HG02763 (cell line): ENCODE data around the gene ROR2.

Experiments used
- ATAC-seq: cut with Tn5 transposase; IDR thresholded peaks from one replicate; pipeline ENCODE4 v1.9.1; 2021; ENCODE audit warnings: mild to moderate bottlenecking, moderate library complexity; ENCODE audit not compliant: unreplicated experiment

The ROR2 gene

DNA sequence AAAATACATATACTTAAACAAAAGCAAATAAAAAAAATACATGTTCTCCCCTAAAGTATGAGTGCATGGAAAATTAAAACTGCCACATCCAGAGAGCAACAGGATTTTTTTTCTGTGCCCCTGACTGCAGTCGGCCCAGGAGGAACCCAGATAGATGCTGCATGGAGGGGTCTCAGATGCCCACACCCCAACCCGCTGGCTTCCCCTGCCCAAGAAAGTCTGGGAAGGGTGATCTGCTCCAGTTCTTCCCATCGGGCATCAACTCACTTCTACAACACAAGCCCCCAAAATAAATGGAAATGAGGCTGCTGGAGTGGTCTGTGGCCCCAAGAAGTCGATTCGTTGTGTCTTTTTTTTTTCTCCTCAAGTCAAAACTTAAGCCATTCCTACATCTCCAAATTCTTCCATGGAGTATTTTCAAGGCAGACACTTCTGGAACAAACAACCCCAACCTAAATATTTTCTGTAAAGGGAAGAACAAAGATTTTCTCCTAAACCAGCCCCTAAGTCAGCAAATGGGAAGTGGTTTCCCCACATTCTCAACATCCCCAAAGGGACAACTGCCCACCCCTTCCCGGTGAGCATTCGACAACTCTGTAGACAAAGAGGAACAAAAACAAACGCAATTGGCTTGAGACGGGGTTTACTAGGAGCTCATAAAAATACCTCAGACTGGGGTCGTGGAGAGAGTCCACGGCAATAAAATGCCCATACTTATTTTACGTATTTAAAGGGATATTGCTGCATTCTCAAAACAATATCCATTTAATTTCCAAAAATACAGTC, 46.7 kb downstream of the ROR2 start:
- no peak for ATAC-seq

DNA sequence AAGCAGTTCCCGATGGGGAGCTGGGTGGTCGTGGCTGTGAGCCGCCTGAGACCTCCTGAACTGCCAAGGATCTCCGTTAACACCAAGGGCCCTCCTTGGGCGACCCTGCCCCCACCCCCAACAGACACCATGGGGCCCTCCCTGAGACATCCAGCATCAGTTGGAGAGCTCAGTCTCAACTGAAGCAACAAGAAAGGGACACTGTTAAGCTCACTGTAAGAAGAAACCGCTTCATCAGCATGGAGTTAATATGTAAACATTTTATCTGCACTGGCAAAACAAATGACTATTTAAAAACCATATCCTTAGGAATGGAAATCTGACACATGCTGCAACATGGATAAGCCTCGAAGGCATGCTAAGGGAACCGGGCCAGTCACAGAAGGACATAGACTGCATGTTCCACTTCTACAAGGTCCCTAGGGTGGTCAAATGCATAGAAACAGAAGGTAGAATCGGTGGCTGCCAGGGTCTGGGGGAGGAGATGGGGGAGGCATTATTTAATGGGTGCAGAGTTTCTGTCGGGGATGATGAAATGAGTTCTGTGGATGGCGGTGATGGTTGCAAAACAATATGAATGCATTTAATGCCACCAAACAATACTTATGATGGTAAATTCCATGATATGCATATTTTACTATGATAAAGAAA, 47.4 kb downstream of the ROR2 start:
- ATAC-seq = no peak

DNA sequence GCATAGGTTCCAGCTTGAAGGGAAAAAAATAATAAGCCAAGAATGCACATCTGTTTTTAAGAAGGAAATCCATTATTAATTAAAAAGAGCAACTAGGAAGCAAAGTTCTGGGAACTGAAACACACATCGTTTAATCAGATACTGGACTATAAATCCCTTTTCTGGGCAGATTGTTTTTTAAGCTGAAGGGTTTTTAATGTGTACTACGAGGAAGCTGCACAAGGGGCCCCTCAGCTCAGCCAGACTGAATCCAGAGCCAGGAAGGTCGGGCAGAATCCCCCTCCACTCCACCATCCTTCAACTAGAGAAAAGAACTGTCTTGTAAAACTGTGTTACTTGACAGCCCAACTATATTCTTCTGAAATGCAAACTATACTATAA, 49.2 kb downstream of the ROR2 start:
- no peak for ATAC-seq

DNA sequence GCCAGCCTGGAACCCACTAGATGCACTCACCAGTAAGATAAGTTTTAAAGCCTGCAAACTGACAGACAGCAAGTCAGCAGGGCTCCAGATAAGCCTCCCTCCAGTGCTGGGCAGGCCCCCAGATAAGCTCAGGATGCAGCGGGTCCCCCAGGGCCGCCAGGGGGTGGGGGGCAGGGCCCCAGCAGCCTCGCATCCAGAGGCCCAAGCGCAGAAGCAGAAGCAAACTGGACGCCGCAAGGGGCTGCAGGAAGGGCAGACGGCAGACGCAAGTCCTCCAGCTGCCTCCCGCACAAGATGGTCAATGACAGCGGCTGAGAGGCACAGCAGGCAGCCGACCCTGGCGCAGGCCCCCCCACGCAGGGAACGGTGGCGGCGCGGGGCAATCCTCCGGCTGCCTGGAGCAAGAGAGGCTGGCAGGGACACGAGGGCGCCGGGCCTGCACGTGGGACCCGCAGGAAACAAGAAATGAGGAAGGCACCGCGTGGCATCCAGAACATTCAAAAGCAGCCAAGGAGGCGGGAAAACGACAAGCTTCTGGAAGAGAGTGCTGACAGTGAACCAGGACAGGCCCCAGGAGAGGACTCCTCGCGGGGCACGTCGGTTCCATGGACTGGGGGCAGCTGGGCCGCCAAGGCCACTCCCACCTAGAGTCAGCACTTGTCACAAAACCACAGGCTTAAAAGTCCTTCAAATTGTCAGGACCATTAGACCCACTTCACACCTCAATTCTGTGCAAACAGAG, 49.8 kb downstream of the ROR2 start:
- no peak for ATAC-seq

DNA sequence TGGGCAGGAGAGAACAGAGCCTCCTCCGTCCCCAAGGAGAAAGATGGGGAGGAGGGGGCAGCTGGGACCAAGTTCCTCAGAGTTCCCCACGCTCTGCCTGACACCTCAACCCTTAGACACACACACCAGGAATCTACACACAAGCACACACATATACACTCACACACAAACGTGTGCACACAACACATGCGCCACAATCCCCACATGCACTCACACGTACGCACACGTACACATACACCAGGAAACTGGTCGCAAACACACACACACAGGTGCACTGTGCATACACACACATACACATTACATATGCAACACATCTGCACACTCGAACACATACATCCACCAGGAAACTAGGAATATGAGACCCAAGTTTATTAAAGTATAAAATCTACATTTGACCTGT, 50.4 kb downstream of the ROR2 start:
- ATAC-seq = no peak

DNA sequence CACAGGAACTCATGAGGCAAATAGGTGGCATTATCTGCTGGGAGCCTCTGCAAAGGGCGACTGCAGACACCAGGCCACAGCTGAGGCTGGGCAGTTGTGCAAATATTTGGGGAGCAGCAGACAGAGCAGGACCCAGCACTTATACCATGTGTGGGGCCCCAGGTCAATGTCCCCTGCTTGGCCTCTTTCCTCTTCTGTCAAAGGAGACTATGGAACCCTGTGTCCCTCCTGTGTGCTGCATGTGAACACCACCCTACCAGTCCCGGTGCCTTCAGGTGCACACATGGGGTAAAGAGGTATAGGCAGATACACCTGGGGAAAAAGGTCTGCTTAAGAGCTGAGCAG, 50.8 kb downstream of the ROR2 start:
- no peak for ATAC-seq

DNA sequence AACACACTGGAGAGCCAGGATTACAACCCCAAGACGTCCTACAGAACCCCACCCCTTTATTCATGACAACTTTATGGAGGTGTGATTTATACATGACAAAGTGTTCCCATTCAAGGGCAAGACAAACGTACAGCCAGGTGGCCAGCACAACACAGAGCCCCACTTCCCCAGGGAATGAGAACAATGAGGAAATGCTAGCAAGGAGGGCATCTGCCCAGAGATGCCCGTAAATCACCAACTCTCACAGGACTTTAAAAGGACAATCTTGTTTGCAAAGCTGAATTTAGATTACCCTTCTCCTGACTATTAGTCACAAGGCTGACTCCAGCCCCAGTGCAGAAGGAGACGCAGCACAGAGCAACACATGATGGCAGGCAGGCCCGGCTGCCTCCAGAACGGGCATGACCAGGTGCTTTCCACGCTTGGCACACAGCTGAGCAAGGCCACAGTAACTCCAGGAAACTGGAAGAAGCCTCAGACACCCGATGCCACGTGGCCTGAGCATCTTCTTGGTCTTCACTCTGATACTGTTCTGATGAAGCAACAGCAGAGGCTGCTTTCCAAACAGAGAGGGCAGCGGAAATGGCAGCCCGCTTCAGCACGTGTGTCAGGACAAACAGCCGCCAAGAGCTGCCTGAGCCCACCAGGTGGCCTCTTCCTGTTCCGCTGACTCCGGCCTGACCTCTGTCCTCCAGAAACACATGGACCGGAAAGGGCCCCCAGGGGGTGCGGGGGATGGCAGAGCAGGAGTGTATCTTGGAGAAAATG, 51.4 kb downstream of the ROR2 start:
- ATAC-seq = no peak

DNA sequence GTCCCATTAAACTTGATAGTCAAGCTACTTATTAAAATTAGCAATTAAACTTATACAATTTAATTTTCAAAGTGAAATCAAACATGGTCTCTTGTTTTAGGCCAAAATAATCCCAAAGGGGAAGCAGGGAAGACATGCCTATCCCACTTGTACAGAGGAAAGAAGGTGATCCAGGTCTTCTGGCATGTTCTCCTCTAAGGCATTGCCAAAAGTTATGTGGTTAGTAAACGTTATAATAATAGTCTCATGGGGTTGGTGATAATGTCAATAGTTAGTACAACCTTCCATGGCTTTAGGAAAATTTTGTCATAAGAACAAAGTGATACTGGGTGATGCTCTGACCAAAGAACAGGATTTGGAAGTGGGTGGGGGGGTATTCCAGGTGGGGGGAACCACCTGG, 52.8 kb downstream of the ROR2 start:
- ATAC-seq = no peak

DNA sequence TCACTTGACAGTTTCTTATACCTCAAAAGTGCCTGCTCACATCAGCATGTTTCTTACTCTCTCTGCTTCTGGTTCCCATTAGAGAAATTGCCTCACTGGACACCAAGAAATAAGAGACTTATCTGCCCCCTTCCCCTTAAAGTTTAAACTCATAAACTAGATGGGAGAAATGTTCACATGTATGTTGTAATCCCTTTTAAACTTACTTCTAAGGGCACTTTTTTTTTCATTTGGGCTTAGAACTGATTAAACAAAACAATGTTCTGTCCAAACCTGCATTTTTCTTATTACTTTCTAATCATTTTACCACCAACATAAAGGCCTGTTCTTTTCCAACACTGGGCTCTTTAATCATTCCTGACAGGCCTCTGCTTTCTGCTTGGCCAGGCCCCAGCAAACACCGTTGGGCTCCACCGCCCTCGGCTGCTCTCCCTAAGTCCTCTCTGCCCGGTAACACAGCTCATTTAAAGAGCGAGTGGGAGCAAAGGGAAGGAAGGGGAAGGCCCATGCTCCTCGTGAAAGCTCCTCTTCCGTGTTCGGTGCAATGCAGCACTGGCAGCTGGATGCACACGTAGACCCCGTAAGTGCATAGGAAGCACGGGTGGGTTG, 53.4 kb downstream of the ROR2 start:
- ATAC-seq = no peak

DNA sequence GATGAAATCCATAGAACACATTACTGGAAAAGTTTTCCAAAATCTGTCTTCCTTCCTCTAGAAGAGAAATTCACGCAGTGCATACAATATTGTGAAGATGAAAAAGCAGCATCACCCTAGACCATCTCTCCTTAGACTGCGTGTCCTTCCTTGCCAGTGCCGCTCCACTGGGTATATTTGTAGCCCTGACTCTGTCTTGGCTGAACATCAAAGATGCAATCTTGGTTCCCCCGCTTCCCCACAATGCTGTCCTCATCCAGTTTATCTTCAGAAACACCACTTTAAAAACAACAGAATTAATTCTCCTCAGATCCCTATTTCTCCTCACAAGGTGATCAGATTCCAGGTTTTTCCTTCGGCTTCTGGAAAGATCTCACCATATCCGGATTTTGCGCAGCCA, 53.9 kb downstream of the ROR2 start:
- no peak for ATAC-seq

DNA sequence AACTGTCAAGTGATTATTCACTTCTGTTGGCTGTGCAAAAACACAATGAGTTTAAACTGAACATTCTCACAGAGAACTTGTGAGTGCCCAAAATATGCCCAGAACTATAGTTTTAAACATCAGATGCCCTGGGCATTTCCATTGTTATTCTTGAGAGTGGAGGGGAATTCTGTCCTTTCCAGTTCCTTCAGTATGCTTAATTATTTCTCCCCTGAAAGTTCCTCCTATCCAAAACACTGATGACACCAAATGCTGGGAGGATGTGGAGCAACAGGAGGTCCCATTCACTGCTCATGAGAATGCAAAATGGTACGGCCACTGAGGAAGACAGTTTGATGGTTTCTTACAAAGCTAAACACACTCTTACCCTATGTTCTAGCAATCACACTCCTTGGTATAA, 55.5 kb downstream of the ROR2 start:
- ATAC-seq = no peak

DNA sequence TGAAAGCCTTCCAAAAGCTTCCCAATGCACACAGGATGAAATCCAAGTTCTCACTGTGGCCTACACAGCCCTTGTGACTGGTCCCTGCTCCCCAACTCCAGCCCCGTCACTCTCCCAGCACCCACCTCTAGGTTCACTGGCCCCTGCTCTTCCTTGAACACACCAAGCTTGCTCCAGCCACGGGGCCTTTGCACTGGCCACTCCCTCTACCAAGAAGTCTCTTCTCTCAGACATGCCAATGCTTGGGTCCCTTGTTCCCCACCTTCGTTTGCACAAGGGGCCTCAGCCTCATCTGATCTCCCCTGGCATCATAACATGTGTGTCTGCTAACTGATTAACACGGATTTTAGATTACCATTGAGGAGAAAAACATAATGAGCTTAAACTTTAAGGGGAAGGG, 56.0 kb downstream of the ROR2 start:
- ATAC-seq = no peak

DNA sequence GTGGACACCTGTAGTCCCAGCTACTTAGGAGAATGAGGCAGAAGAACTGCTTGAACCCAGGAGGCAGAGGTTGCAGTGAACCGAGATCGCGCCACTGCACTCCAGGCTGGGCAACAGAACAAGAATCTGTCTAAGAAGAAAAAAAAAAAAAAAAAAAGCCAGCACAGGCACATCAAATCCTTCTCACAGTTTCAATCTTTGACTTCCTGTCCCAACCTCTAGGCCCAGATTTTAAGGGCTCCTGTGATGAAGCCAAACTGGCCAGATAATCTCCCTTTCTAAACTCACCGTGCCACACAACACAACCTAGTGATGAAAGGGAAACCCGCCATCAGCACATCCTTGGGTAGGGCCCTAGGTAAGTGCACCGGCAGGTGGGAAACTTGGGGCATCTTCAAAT, 58.1 kb downstream of the ROR2 start:
- ATAC-seq = no peak

DNA sequence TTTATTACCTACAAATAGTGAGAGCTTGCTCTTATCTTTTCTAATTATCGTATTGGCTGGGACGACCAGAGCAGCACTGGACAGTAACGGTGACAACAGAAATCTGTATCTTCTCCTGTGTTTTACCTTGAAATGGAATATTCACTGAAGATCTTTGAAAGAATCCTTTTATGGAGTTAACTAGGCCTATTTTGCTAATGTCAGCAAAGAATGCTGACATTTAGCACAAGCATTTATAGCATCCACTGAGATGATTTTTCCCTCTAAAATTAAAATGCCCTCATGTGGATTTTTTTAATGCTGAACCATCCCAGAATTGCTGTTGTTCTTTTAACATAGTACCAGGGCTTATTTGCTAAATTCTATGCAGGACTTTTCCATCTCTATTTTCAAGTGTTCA, 59.4 kb downstream of the ROR2 start:
- ATAC-seq = no peak

DNA sequence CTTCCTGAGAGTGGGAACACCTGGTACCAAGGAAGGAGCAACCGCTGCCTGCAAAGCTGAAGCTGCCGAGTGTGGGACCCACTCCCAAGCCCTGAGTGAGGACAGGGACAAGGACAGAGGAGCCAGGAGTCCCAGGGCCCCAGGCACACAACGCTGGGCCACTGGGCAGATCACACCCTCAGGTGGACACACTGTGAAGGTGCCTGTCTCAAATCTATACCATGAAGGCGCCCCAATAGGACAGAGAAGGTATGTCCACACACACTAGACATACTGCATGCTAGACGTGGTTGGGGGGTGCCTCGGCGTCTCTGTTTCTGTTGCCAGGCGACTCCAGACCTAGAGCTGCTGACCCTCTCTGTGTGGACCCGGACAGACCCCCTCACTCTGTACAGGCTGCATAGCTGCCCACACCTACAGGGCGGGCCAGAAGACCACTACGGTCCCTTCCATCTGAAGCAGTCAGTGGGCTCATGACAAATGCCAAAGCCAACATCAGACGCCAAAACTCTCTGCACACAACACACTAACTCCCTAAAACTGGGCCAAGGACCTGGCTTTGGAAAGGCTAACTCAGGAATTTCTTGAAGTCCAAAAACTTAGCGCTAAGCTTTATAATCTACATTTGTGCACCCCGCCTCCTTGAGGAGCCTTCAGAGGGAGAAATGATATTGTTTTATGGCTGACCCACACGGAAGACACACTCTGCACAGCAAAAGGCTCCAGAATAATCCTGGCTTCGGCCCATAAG, 60.7 kb downstream of the ROR2 start:
- ATAC-seq = no peak

DNA sequence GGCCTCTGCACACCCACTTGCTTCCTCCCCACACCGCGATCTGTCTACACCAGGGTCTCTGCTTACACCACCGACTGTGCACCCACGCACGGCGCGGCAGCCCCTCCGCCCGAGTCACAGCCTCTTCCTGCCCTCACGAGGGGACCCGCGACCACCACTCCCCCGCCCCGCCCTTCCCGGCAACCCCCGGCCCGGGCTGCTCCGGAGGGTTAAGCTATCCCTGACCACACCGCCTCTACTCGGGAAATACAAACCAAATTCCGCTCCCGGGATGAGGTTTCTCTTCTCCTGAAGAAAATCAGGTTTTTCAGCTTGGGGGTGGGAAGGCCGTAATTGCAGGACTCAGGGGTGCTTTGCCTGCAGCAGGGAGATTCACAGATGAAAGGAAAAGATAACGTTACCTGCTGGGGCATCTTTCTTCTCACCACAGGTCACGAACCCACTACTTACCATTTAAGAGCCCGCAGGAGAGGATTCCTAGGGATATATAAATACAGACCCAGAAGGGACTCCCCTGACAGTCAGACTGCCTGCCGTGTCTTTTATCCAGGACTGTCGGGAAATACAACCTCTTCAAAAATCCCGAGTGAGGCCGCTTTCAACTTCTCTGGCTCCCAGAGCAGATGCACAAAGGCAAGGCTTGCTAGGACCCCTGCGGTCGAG, 63.5 kb downstream of the ROR2 start:
- ATAC-seq = no peak

DNA sequence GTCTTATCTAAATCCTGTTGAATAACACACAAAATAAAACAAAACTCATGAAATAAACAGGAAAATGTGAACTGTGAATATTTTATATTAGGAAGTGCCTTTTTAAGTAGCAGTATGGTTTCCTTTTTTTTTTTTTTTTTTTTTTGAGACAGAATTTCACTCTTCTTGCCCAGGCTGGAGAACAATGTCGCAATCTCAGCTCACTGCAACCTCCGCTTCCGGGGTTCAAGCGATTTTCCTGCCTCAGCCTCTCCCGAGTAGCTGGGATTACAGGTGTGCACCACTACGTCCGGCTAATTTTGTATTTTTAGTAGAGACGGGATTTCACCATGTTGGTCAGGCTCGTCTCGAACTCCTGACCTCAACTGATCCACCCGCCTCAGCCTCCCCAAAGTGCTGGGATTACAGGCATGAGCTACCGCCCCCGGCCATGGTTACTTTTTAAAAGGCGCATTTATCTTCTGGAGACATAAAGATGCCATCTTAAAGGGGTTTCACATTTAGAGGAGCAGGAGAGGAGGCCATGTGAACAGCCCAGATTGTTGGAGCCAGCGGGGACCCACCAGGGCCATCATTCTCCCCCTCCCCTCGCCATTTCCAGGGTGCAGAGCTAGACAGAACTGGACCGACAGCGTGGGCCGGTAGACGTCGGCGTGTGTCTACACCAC, 64.1 kb downstream of the ROR2 start:
- no peak for ATAC-seq

DNA sequence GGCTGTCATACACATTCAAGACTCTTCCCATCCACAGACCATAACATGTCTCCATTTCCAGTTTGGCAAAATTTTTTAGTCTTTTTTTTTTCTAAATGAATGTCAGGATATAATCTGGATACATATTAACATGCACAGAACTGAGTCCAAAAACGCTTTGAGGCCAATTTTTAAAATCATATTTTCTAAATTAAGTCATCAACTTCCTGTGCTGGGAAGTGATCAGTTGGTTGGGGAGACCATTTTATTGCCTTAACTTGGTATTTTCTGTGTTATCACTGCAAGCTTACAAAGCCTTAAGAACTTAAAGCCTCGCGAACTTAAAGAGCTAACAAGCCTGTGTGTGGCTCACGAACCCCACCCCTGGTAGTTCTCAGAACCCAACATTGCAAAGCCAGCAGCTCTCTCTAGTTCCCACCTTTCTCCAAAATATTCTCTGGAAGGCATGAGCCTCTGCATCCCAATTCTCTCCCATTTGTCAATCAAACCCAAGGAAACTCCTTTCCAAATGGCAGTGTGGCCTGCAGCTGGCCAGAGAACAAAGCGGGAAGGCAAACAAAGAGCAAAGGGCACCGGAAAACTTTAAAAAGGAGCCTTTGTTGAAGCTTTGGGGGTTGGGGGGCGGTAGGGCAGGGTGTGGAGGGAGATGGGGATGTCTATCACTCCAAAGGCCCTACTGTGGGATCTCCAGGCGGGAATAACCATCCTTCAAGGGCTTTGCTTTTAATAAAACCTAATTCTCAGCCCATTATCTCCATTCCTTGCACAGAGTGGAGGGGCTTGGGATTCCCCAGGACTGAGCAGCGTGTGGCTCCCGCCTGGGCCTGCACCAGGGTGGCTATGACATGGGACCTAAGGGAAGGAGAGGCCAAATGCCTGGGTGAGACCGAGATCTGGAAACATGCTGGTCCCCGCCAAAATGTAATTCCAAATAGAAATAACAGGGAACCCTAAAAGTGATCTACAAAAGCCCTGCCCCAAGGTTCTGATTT, 65.0 kb downstream of the ROR2 start:
- no peak for ATAC-seq
